ENCODE results near the gene MC2R.

DNA sequence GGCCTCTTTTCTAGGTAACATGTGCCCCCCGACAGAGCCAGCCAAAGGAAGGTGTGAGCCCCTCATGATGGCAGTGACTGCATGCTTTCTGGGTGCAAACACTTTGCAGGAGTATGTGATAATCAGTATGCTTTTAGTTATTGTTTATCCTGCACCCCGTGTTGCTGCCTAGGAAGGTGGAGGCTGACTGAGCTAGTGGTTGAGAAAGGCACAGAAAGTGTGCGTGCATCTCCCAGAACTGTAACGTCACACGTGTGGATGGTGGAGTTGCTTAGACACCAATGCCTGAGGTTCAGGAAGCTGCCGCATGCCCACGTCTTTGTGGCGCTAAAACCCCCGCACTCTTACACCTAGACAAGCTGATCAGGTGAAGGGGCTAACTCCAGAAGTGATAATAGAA lies 580 bp downstream of the MC2R start:
- TF ChIP-seq POLR2AphosphoS5 (IDR thresholded peaks at IDR 0.05; ENCODE audit: borderline replicate concordance, low read depth, low read length): no peak
- no peak for TF ChIP-seq EZH2 (IDR thresholded peaks at IDR 0.05)
- no peak for TF ChIP-seq FOXP2 (optimal IDR thresholded peaks at IDR 0.05; ENCODE audit: control extremely low read depth, extremely low read length, insufficient read depth)

All from SK-N-MC (cell line).